ENCODE results near the gene CAPZA2. TPM values are rescaled to one million over a fixed set of nuclear protein-coding genes. Genes with fewer than 3 reads are reported as not detected.

CAPZA2 gene
- total RNA-seq, 1 experiment from 2014 or later = 153 TPM

GRCh38 chr7:116861717-116862116 lies 670 bp upstream of the CAPZA2 start:
- peaks cover 3% of the 10 kb centered on the region; the same call in 1 of the 2 replicates for H3K9me3 Mint-ChIP-seq
- no peaks in the 10 kb centered on the region; the same call in none of the 2 replicates for H3K27me3 Mint-ChIP-seq (ENCODE audit: low read depth)
- POLR2A ChIA-PET = no interaction called here
- H3K36me3 Mint-ChIP-seq = no peaks in the 10 kb centered on the region
- H3K4me1 Mint-ChIP-seq = peaks cover 36% of the 10 kb centered on the region
- DNase-seq (ENCODE audit: low spot score) (no peak), ATAC-seq (no peak)
- no peak for TF ChIP-seq TEAD4 (CRISPR knock-in tag; IDR thresholded peaks at IDR 0.05)
- no peak for TF ChIP-seq TCF7 (CRISPR knock-in tag; IDR thresholded peaks at IDR 0.05; ENCODE audit: low read depth)
- TF ChIP-seq NR2C2 (CRISPR knock-in tag; IDR thresholded peaks at IDR 0.05) = no peak
- TF ChIP-seq ZNF396 (CRISPR knock-in tag; IDR thresholded peaks at IDR 0.05; ENCODE audit: borderline replicate concordance) = no peak
- TF ChIP-seq CREB1 (CRISPR knock-in tag; IDR thresholded peaks at IDR 0.05) = no peak
- TF ChIP-seq, protein P1, sequence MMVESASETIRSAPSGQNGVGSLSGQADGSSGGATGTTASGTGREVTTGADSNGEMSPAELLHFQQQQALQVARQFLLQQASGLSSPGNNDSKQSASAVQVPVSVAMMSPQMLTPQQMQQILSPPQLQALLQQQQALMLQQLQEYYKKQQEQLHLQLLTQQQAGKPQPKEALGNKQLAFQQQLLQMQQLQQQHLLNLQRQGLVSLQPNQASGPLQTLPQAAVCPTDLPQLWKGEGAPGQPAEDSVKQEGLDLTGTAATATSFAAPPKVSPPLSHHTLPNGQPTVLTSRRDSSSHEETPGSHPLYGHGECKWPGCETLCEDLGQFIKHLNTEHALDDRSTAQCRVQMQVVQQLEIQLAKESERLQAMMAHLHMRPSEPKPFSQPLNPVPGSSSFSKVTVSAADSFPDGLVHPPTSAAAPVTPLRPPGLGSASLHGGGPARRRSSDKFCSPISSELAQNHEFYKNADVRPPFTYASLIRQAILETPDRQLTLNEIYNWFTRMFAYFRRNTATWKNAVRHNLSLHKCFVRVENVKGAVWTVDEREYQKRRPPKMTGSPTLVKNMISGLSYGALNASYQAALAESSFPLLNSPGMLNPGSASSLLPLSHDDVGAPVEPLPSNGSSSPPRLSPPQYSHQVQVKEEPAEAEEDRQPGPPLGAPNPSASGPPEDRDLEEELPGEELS (CRISPR knock-in tag; IDR thresholded peaks at IDR 0.05) = no peak
- TF ChIP-seq SMAD4 (CRISPR knock-in tag; IDR thresholded peaks at IDR 0.05) = no peak
- H3K4me3 Mint-ChIP-seq = peak overlapping the region; percentile 54
- CTCF ChIA-PET = no interaction called here
- no peak overlapping the region for H3K27ac Mint-ChIP-seq

GRCh38 chr7:116862951-116863670 lies 724 bp downstream of the CAPZA2 start:
- Mint-ChIP-seq H3K36me3 (no peaks in the 10 kb centered on the region), H3K27me3 (ENCODE audit: low read depth) (no peaks in the 10 kb centered on the region; the same call in 1 of the 2 replicates), H3K9me3 (no peaks in the 10 kb centered on the region), H3K4me3 (peak overlapping the region; percentile 97), H3K4me1 (peaks cover 33% of the 10 kb centered on the region), H3K27ac (peak overlapping the region; percentile 95)
- TF ChIP-seq ZNF317 (CRISPR knock-in tag; IDR thresholded peaks at IDR 0.05; ENCODE audit: borderline replicate concordance, low read depth) (0 out of 2 replicates have a peak, but pooled peaks have one; percentile 2), E2F5 (CRISPR knock-in tag; IDR thresholded peaks at IDR 0.05) (no peak), NR2C2 (CRISPR knock-in tag; IDR thresholded peaks at IDR 0.05) (no peak), ZNF138 (CRISPR knock-in tag; conservative IDR thresholded peaks at IDR 0.05) (no peak)
- TF ChIP-seq, protein P1 (CRISPR knock-in tag; IDR thresholded peaks at IDR 0.05) = no peak
- DNase-seq (ENCODE audit: low spot score) = peak; percentile 19
- ChIA-PET POLR2A (no interaction called here), CTCF (interaction anchor here (0.6 to 0.8 kb wide), 2 partner anchors 9 to 23 kb away, joined by 3 read pairs; no protein-coding TSS in a partner anchor)
- ATAC-seq = peak; percentile 50

- CTCF ChIA-PET = interaction anchor here (0.5 kb wide), 1 partner anchor 52 kb away, joined by 3 read pairs; no protein-coding TSS in a partner anchor
- ATAC-seq (no peak), DNase-seq (ENCODE audit: low spot score) (no peak)
- TF ChIP-seq RORB (CRISPR knock-in tag; IDR thresholded peaks at IDR 0.05) = no peak
- TF ChIP-seq, protein P2, sequence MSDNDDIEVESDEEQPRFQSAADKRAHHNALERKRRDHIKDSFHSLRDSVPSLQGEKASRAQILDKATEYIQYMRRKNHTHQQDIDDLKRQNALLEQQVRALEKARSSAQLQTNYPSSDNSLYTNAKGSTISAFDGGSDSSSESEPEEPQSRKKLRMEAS (CRISPR knock-in tag; IDR thresholded peaks at IDR 0.05) = no peak
- no peak for TF ChIP-seq ZNF532 (CRISPR knock-in tag; IDR thresholded peaks at IDR 0.05; ENCODE audit: borderline replicate concordance)
- no peak for TF ChIP-seq TEAD4 (CRISPR knock-in tag; IDR thresholded peaks at IDR 0.05)
- TF ChIP-seq FOXP1 (CRISPR knock-in tag; IDR thresholded peaks at IDR 0.05; ENCODE audit: borderline replicate concordance) = no peak
- no peak for TF ChIP-seq ZNF219 (CRISPR knock-in tag; IDR thresholded peaks at IDR 0.05; ENCODE audit: borderline replicate concordance)
- TF ChIP-seq IRF2 (CRISPR knock-in tag; IDR thresholded peaks at IDR 0.05; ENCODE audit: borderline replicate concordance, low read depth) = no peak
- no peak for TF ChIP-seq ATF6 (CRISPR knock-in tag; IDR thresholded peaks at IDR 0.05)
- no peaks in the 10 kb centered on the region for H3K36me3 Mint-ChIP-seq
- H3K27me3 Mint-ChIP-seq (ENCODE audit: low read depth) = no peaks in the 10 kb centered on the region; the same call in 1 of the 2 replicates
- peaks cover 33% of the 10 kb centered on the region for H3K4me1 Mint-ChIP-seq
- no peaks in the 10 kb centered on the region for H3K9me3 Mint-ChIP-seq
- POLR2A ChIA-PET = no interaction called here
- 0 out of 2 replicates have a peak overlapping the region, but pooled peaks have one; percentile 95 for H3K27ac Mint-ChIP-seq
- H3K4me3 Mint-ChIP-seq = peak overlapping the region; percentile 97
These were observed 1.6 kb downstream of the CAPZA2 start for GRCh38 chr7:116863936-116864500.

Data from WTC11 (cell line).